Measurements from ENCODE around the gene GLP2R.
A peak's percentile ranks its signal among the peaks of the same experiment; 100 is the strongest.

- no peak for TF ChIP-seq CTCF (IDR thresholded peaks at IDR 0.05)
- TF ChIP-seq POLR2A (IDR thresholded peaks at IDR 0.05), result no peak
- peak in 1 of 2 donors; percentile 20 for TF ChIP-seq EP300 (IDR thresholded peaks at IDR 0.05)
These were observed 75.1 kb downstream of the GLP2R start for GRCh38 chr17:9900784-9901183.
